IMR-90 (cell line): ENCODE data around the gene TNRC6A. TPM values are rescaled to one million over a fixed set of nuclear protein-coding genes. Genes with fewer than 3 reads are reported as not detected.

Source experiments
- ATAC-seq: fragments of 200-7000 bp; cut with Tn5 transposase; 2 replicates; pipeline ENCODE4 v1.9.1; 2020; ENCODE audit warnings: low read depth, mild to moderate bottlenecking, moderate library complexity
- BruUV-seq: library from RNA; stranded (reverse); fragments of 400-500 nt; replicated peaks from 2 replicates; lab custom pipeline; 2021; lab: Mats Ljungman, UMichigan
- CTCF ChIA-PET: fragments of 300-600 bp; formaldehyde crosslinking; extraction: SDS; loops from one replicate; lab custom pipeline; 2021; ENCODE audit warnings: antibody characterized with exemption; lab: Yijun Ruan, JAX
- POLR2A ChIA-PET: fragments of 300-600 bp; sonication (Branson Sonifier 250); formaldehyde crosslinking; loops from one replicate; lab custom pipeline; 2022; ENCODE audit warnings: antibody characterized with exemption; ENCODE audit not compliant: unreplicated experiment; lab: Charles Lee
- DNase-seq: peaks from one replicate; pipeline ENCODE4 v3.0.0; 2013
- H2AFZ ChIP-seq: replicated peaks from 2 replicates; pipeline ENCODE3; 2013; ENCODE audit warnings: low read length, mild to moderate bottlenecking; ENCODE audit not compliant: poor library complexity
- H2AK5ac ChIP-seq: 2 replicates; pipeline ENCODE4 v1.6.1; 2013; ENCODE audit warnings: low read depth, low read length, inconsistent platforms
- H2AK9ac ChIP-seq: replicated peaks from 2 replicates; pipeline ENCODE3; 2013; ENCODE audit warnings: mild to moderate bottlenecking, low read depth, low read length, moderate library complexity; ENCODE audit not compliant: poor library complexity
- H2BK120ac ChIP-seq: 2 replicates; pipeline ENCODE4 v1.6.1; 2013; ENCODE audit warnings: low read depth, low read length, inconsistent platforms
- H2BK15ac ChIP-seq: 3 replicates; pipeline ENCODE4 v1.6.1; 2013; ENCODE audit warnings: low read depth, low read length, inconsistent platforms
- H2BK20ac ChIP-seq: 2 replicates; pipeline ENCODE4 v1.6.1; 2013; ENCODE audit warnings: low read depth, mild to moderate bottlenecking, inconsistent platforms, low read length, moderate library complexity
- H2BK5ac ChIP-seq: 2 replicates; pipeline ENCODE4 v1.6.1; 2013; ENCODE audit warnings: mild to moderate bottlenecking, low read depth, low read length, inconsistent platforms; ENCODE audit not compliant: poor library complexity, severe bottlenecking
- H3K14ac ChIP-seq: replicated peaks from 2 replicates; pipeline ENCODE4 v1.6.1; 2013; ENCODE audit warnings: low read depth, low read length, inconsistent platforms
- H3K18ac ChIP-seq: 2 replicates; pipeline ENCODE4 v1.6.1; 2013; ENCODE audit warnings: low read depth, low read length, control low read depth
- H3K23ac ChIP-seq: 2 replicates; pipeline ENCODE4 v1.6.1; 2013; ENCODE audit warnings: low read depth, low read length, inconsistent platforms
- H3K27ac ChIP-seq: 2 replicates; pipeline ENCODE4 v1.5.1; 2013; ENCODE audit warnings: mild to moderate bottlenecking, control low read depth, low read length; ENCODE audit not compliant: insufficient read depth
- H3K27me3 ChIP-seq: 2 replicates; pipeline ENCODE4 v1.6.1; 2013; ENCODE audit warnings: low read length; ENCODE audit not compliant: control insufficient read depth, insufficient read depth
- H3K36me3 ChIP-seq: 2 replicates; pipeline ENCODE4 v1.6.1; 2013; ENCODE audit warnings: low read length, mixed read lengths; ENCODE audit not compliant: control insufficient read depth, insufficient read depth
- H3K4ac ChIP-seq: 2 replicates; pipeline ENCODE4 v1.6.1; 2013; ENCODE audit warnings: low read depth, low read length, inconsistent platforms
- H3K4me1 ChIP-seq: 2 replicates; pipeline ENCODE4 v1.6.1; 2013; ENCODE audit warnings: low read length, mixed read lengths; ENCODE audit not compliant: control insufficient read depth, insufficient read depth
- H3K4me2 ChIP-seq: 2 replicates; pipeline ENCODE4 v1.6.1; 2013; ENCODE audit warnings: low read depth, mild to moderate bottlenecking, control low read depth, low read length, moderate library complexity
- H3K4me3 ChIP-seq: 2 replicates; pipeline ENCODE4 v1.5.1; 2013; ENCODE audit warnings: low read depth, mild to moderate bottlenecking, control low read depth, low read length, moderate library complexity; ENCODE audit not compliant: insufficient read depth
- H3K56ac ChIP-seq: 2 replicates; pipeline ENCODE4 v1.6.1; 2013; ENCODE audit warnings: low read length, inconsistent platforms; ENCODE audit not compliant: insufficient read depth; ENCODE audit errors: extremely low read depth
- H3K79me1 ChIP-seq, 2 experiments: 2 replicates each; pipeline ENCODE4 v1.6.1; 2013; ENCODE audit warnings: low read length in 2 of 2, inconsistent platforms in 1 of 2, low read depth in 1 of 2
- H3K9ac ChIP-seq: 2 replicates; pipeline ENCODE4 v1.6.1; 2013; ENCODE audit warnings: low read depth, low read length, control low read depth
- H3K9me1 ChIP-seq: 2 replicates; pipeline ENCODE4 v1.6.1; 2013; ENCODE audit warnings: low read length, inconsistent platforms; ENCODE audit not compliant: insufficient read depth
- H3K9me3 ChIP-seq: 2 replicates; pipeline ENCODE4 v1.6.1; 2013; ENCODE audit warnings: low read length; ENCODE audit not compliant: control insufficient read depth, insufficient read depth
- H4K20me1 ChIP-seq: 2 replicates; pipeline ENCODE4 v1.6.1; 2013; ENCODE audit warnings: low read length, inconsistent platforms; ENCODE audit not compliant: insufficient read depth
- H4K5ac ChIP-seq: 2 replicates; pipeline ENCODE4 v1.6.1; 2013; ENCODE audit warnings: mild to moderate bottlenecking, low read depth, low read length, control low read depth
- H4K8ac ChIP-seq, 2 experiments: 2 replicates each; pipeline ENCODE4 v1.6.1; 2013; ENCODE audit warnings: low read depth in 2 of 2, low read length in 2 of 2, control low read depth in 1 of 2, inconsistent platforms in 1 of 2
- H4K91ac ChIP-seq: 2 replicates; pipeline ENCODE4 v1.6.1; 2013; ENCODE audit warnings: low read depth, low read length, inconsistent platforms; ENCODE audit not compliant: insufficient read depth
- BHLHE40 ChIP-seq: fragments of 150-350 bp; IDR thresholded peaks from 2 replicates; pipeline ENCODE4 v1.6.1; 2016; ENCODE audit warnings: mild to moderate bottlenecking, low read depth, low read length
- CTCF ChIP-seq: conservative IDR thresholded peaks from 2 replicates; pipeline ENCODE4 v1.5.1; 2012; ENCODE audit warnings: mild to moderate bottlenecking, low read depth, low read length, improper control_type of control experiment
- ELK1 ChIP-seq: fragments of 150-350 bp; IDR thresholded peaks from 2 replicates; pipeline ENCODE4 v1.6.1; 2016; ENCODE audit warnings: low read depth, mild to moderate bottlenecking, low read length, moderate library complexity, borderline replicate concordance
- FOS ChIP-seq: fragments of 150-350 bp; IDR thresholded peaks from 2 replicates; pipeline ENCODE4 v1.6.1; 2016; ENCODE audit warnings: low read depth, low read length
- MAFK ChIP-seq: IDR thresholded peaks from 2 replicates; pipeline ENCODE4 v1.6.1; 2012; ENCODE audit warnings: low read depth, low read length, improper control_type of control experiment
- MAZ ChIP-seq: IDR thresholded peaks from 2 replicates; pipeline ENCODE4 v1.6.1; 2012; ENCODE audit warnings: low read depth, mild to moderate bottlenecking, low read length, improper control_type of control experiment, moderate library complexity, borderline replicate concordance
- POLR2A ChIP-seq: IDR thresholded peaks from 2 replicates; pipeline ENCODE4 v1.6.1; 2012; ENCODE audit warnings: mild to moderate bottlenecking, low read depth, low read length
- RAD21 ChIP-seq: IDR thresholded peaks from 2 replicates; pipeline ENCODE4 v1.6.1; 2012; ENCODE audit warnings: low read length, improper control_type of control experiment
- RCOR1 ChIP-seq: IDR thresholded peaks from 2 replicates; pipeline ENCODE4 v1.6.1; 2012; ENCODE audit warnings: mild to moderate bottlenecking, low read length, improper control_type of control experiment; ENCODE audit not compliant: insufficient replicate concordance
- RFX5 ChIP-seq: IDR thresholded peaks from 2 replicates; pipeline ENCODE4 v1.8.0; 2012; ENCODE audit warnings: low read depth, mild to moderate bottlenecking, low read length, moderate library complexity
- WGBS, 2 experiments: methylation state at CpG; one replicate each; pipeline versions ENCODE4 v1.1.5 to v1.1.7; 2013; ENCODE audit warnings: missing lambda C conversion rate in 2 of 2; ENCODE audit not compliant: insufficient read length in 1 of 2; ENCODE audit errors: extremely low coverage in 2 of 2; 5-methylcytosine and 5-hydroxymethylcytosine counted together
- dilution Hi-C: fragments of 300-500 bp; cut with HindIII; formaldehyde crosslinking; loops from one replicate; pipeline ENCODE4 v1.14.3; 2018; ENCODE audit warnings: low sequenced_read_pairs; ENCODE audit not compliant: unreplicated experiment
- in situ Hi-C: fragments of 300-500 bp; cut with MboI; formaldehyde crosslinking; loops from 3 replicates; pipeline ENCODE4 v1.14.3; 2019; ENCODE audit warnings: low sequenced_read_pairs, inconsistent platforms, mixed read lengths
- intact Hi-C: fragments of 100-400 bp; cut with micrococcal nuclease; formaldehyde crosslinking; loops from 2 replicates; pipeline ENCODE4 v1.10.0; 2022
- polyA plus RNA-seq, 3 experiments: library from polyadenylated mRNA; depleted of rRNA; stranded (reverse); fragments of >200 nt; gene quantifications; 2 replicates each; pipeline ENCODE4 v1.2.3, GENCODE V29; 2012; ENCODE audit warnings: low replicate concordance in 1 of 3
- total RNA-seq: library from RNA; depleted of rRNA; stranded (reverse); fragments of >200 nt; gene quantifications from 2 replicates; pipeline ENCODE4 v1.2.3, GENCODE V29; 2012

The TNRC6A gene
- total and polyA plus RNA-seq, 2 of the 4 experiments (the other 2 are of a cell fraction): 32.4 to 42.3 TPM

- H3K4me1 ChIP-seq: peaks cover 13% of the 10 kb centered on the region
- POLR2A ChIA-PET: no interaction called here
- no peak overlapping the region for H3K4me2 ChIP-seq
- TF ChIP-seq CTCF: no peak
- no peak for TF ChIP-seq POLR2A
- no peak for TF ChIP-seq FOS
- no peak for TF ChIP-seq RAD21
- TF ChIP-seq BHLHE40: no peak
- no peak for TF ChIP-seq ELK1
- no peak for TF ChIP-seq MAZ
- no peak for TF ChIP-seq RCOR1
- no peak for TF ChIP-seq MAFK
- no peak for TF ChIP-seq RFX5
- intact Hi-C loops (no loop called here), in situ Hi-C loops (no loop called here), dilution Hi-C loops (no loop called here)
- no peak overlapping the region for H2BK5ac ChIP-seq
- no peak overlapping the region for H2AFZ ChIP-seq
- no peak overlapping the region for H3K23ac ChIP-seq
- no peak overlapping the region for H3K27ac ChIP-seq
- peak overlapping the region; percentile 93; the same call in 1 of the 3 replicates for H2BK15ac ChIP-seq
- H3K56ac ChIP-seq: no peak overlapping the region
- H2AK5ac ChIP-seq: peak overlapping the region; percentile 43
- no peak overlapping the region for H2AK9ac ChIP-seq
- H4K8ac ChIP-seq: no peak overlapping the region
- H3K36me3 ChIP-seq: no peaks in the 10 kb centered on the region
- peak overlapping the region; percentile 23; the same call in 1 of the 2 replicates for H4K91ac ChIP-seq
- DNase-seq (no peak), ATAC-seq (no peak)
- no peaks in the 10 kb centered on the region for H3K27me3 ChIP-seq
- peaks cover 12% of the 10 kb centered on the region; the same call in 1 of the 2 replicates for H3K9me1 ChIP-seq
- no TSS peak for BruUV-seq
- H3K14ac ChIP-seq: no peak overlapping the region
- H3K9me3 ChIP-seq: no peaks in the 10 kb centered on the region
- peak overlapping the region; percentile 26; the same call in 1 of the 2 replicates for H2BK120ac ChIP-seq
- no peak overlapping the region for H4K5ac ChIP-seq
- H3K4me3 ChIP-seq: no peak overlapping the region
- H4K20me1 ChIP-seq: no peaks in the 10 kb centered on the region
- no peaks in the 10 kb centered on the region for H3K79me1 ChIP-seq
- no peak overlapping the region; the same call in 1 of the 2 replicates for H3K4ac ChIP-seq
- H2BK20ac ChIP-seq: peak overlapping the region; percentile 26; the same call in 1 of the 2 replicates
- no peak overlapping the region for H3K18ac ChIP-seq
- CTCF ChIA-PET: no interaction called here
- H3K9ac ChIP-seq: no peak overlapping the region
- 86% methylated on average over 2 of the region's 4 CpGs; no CpG with 5 or more reads in 1 of the 2 experiments for WGBS, 2 experiments
Measured at GRCh38 chr16:24683250-24683649, 46.2 kb upstream of the TNRC6A start.
